ENCODE results near the gene KIF20A. TPM values are rescaled to one million over a fixed set of nuclear protein-coding genes. Genes with fewer than 3 reads are reported as not detected.

The KIF20A gene
- total RNA-seq, 1 donor from 2014 or later = 42.9 TPM

Other genes starting within 250 kb of the KIF20A start
- 37.5 and 38.5 TPM in 2 replicates for gene FAM13B, start 146.0 kb upstream of the KIF20A start, total RNA-seq
- not detected in 2 replicates for gene WNT8A, start 95.1 kb upstream of the KIF20A start, total RNA-seq
- not detected in 2 replicates for gene NME5, start 39.7 kb upstream of the KIF20A start, total RNA-seq
- 54.6 and 62.0 TPM in 2 replicates for gene BRD8, start 482 bp upstream of the KIF20A start, total RNA-seq
- gene CDC23, start 34.2 kb downstream of the KIF20A start, total RNA-seq = 36.3 and 37.4 TPM in 2 replicates
- not detected in 2 replicates for gene GFRA3, start 95.5 kb downstream of the KIF20A start, total RNA-seq
- 10.5 and 12.6 TPM in 2 replicates for gene CDC25C, start 152.7 kb downstream of the KIF20A start, total RNA-seq
- gene FAM53C, start 159.2 kb downstream of the KIF20A start, total RNA-seq = 21.7 and 22.1 TPM in 2 replicates
- 60.6 and 61.3 TPM in 2 replicates for gene KDM3B, start 173.6 kb downstream of the KIF20A start, total RNA-seq

Measured in T-helper 2 cell treated with Interferon-gamma antibody and Interleukin-4, amounts not matched to agents 100 ng/mL and 5 ng/mL, for 36 hours (primary cell).